Type B pancreatic cell (in vitro differentiated cells): Measurements from ENCODE around the gene SF3B1. TPM values are rescaled to one million over a fixed set of nuclear protein-coding genes. Genes with fewer than 3 reads are reported as not detected.
A peak's percentile ranks its signal among the peaks of the same experiment; 100 is the strongest.
"Not testable (repeated sequence)": the region's sequence is repeated elsewhere in the genome, so short reads cannot be mapped to it uniquely, and the experiment has no call there.

Source experiments
- DNase-seq: peaks from one replicate; pipeline ENCODE4 v3.0.0; 2021; ENCODE audit warnings: mixed read lengths; ENCODE audit not compliant: unreplicated experiment; ENCODE audit errors: extremely low spot score
- H3K27ac Mint-ChIP-seq: 2 replicates; pipeline ENCODE4 v1.8.0; 2021; ENCODE audit warnings: mild to moderate bottlenecking, mixed read lengths
- H3K27me3 Mint-ChIP-seq: 2 replicates; pipeline ENCODE4 v1.8.0; 2021; ENCODE audit warnings: mixed read lengths
- H3K36me3 Mint-ChIP-seq: 2 replicates; pipeline ENCODE4 v1.8.0; 2021; ENCODE audit warnings: mixed read lengths
- H3K4me1 Mint-ChIP-seq: one replicate; pipeline ENCODE4 v1.8.0; 2021; ENCODE audit warnings: mixed read lengths; ENCODE audit not compliant: unreplicated experiment
- H3K4me3 Mint-ChIP-seq: 2 replicates; pipeline ENCODE4 v1.8.0; 2021; ENCODE audit warnings: mild to moderate bottlenecking, mixed read lengths
- H3K9me3 Mint-ChIP-seq: 2 replicates; pipeline ENCODE4 v1.8.0; 2021; ENCODE audit warnings: mixed read lengths
- CTCF ChIP-seq: fragments of 200-600 bp; sonication (generic); conservative IDR thresholded peaks from 2 replicates; pipeline ENCODE4 v1.5.0; 2021; ENCODE audit warnings: antibody characterized with exemption, mild to moderate bottlenecking
- total RNA-seq: library from RNA; stranded (reverse); gene quantifications from 2 replicates; pipeline ENCODE4 v1.2.1, GENCODE V29; 2021; ENCODE audit warnings: low replicate concordance

Gene SF3B1
- total RNA-seq, 1 donor from 2014 or later, result 296 TPM

- Mint-ChIP-seq H3K9me3 (no peaks in the 10 kb centered on the region), H3K27ac (no peak overlapping the region), H3K4me3 (no peak overlapping the region), H3K4me1 (no peaks in the 10 kb centered on the region), H3K36me3 (peaks cover 1% of the 10 kb centered on the region), H3K27me3 (no peaks in the 10 kb centered on the region)
- TF ChIP-seq CTCF, result no peak
- DNase-seq, result no peak
Observed at GRCh38 chr2:197386242-197386641, 48.6 kb downstream of the SF3B1 start.

GRCh38 chr2:197383825-197384224 is 51.0 kb downstream of the SF3B1 start:
- Mint-ChIP-seq H3K4me3 (no peak overlapping the region), H3K4me1 (peaks cover under 1% of the 10 kb centered on the region), H3K27me3 (no peaks in the 10 kb centered on the region), H3K36me3 (no peaks in the 10 kb centered on the region), H3K27ac (no peak overlapping the region), H3K9me3 (no peaks in the 10 kb centered on the region)
- DNase-seq, result no peak
- TF ChIP-seq CTCF, result no peak

- DNase-seq, result no peak
- H3K27ac Mint-ChIP-seq, result no peak overlapping the region
- TF ChIP-seq CTCF, result no peak
- H3K36me3 Mint-ChIP-seq, result no peaks in the 10 kb centered on the region
- H3K9me3 Mint-ChIP-seq, result no peaks in the 10 kb centered on the region
- no peak overlapping the region for H3K4me3 Mint-ChIP-seq
- peaks cover 10% of the 10 kb centered on the region for H3K4me1 Mint-ChIP-seq
- H3K27me3 Mint-ChIP-seq, result peaks cover 2% of the 10 kb centered on the region
Observed at GRCh38 chr2:197381641-197382040, 53.2 kb downstream of the SF3B1 start.

- not testable (repeated sequence) for H3K9me3 Mint-ChIP-seq, H3K27me3 Mint-ChIP-seq, H3K4me1 Mint-ChIP-seq, DNase-seq, H3K36me3 Mint-ChIP-seq, H3K4me3 Mint-ChIP-seq, H3K27ac Mint-ChIP-seq
Observed at GRCh38 chr2:197379918-197380309, 54.9 kb downstream of the SF3B1 start.

- H3K36me3 Mint-ChIP-seq, H3K4me1 Mint-ChIP-seq, H3K9me3 Mint-ChIP-seq, H3K27me3 Mint-ChIP-seq, DNase-seq, H3K27ac Mint-ChIP-seq, H3K4me3 Mint-ChIP-seq: not testable (repeated sequence)
Observed at GRCh38 chr2:197379308-197379917, 55.4 kb downstream of the SF3B1 start.

GRCh38 chr2:197378494-197379307 is 56.1 kb downstream of the SF3B1 start:
- peak; percentile 93 for TF ChIP-seq CTCF
- no peak for DNase-seq
- no peaks in the 10 kb centered on the region for H3K9me3 Mint-ChIP-seq
- H3K4me1 Mint-ChIP-seq, result peaks cover 10% of the 10 kb centered on the region
- H3K27ac Mint-ChIP-seq, result peak overlapping the region; percentile 62
- peaks cover 2% of the 10 kb centered on the region for H3K27me3 Mint-ChIP-seq
- peak overlapping the region; percentile 34 for H3K4me3 Mint-ChIP-seq
- no peaks in the 10 kb centered on the region for H3K36me3 Mint-ChIP-seq
